ENCODE data around the gene NUP210L. TPM values are rescaled to one million over a fixed set of nuclear protein-coding genes. Genes with fewer than 3 reads are reported as not detected.
"Not testable (repeated sequence)": the region's sequence is repeated elsewhere in the genome, so short reads cannot be mapped to it uniquely, and the experiment has no call there.

Gene NUP210L
- total and polyA plus RNA-seq, 2 experiments from 2014 or later, result 0.10 TPM; not detected in 1

DNA sequence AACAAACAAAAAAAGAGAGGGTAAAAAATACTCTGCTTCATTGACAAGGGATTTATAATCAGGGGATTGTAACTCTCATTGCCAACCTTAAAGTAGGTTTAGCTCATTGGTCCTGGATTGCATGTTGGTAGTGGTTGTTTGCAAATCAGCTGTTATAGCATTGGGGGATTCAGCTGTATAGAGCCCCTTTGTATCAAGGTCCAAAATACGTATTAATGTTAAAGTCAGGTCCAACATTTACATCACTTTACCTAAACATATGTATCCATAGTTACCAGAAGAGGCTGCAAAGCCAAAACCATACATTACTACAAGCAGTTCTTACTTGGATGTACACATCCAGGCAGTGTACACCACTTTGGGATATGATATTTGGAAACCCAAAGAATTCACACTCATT, 134.9 kb downstream of the NUP210L start (continued):
- TF ChIP-seq, protein P1, sequence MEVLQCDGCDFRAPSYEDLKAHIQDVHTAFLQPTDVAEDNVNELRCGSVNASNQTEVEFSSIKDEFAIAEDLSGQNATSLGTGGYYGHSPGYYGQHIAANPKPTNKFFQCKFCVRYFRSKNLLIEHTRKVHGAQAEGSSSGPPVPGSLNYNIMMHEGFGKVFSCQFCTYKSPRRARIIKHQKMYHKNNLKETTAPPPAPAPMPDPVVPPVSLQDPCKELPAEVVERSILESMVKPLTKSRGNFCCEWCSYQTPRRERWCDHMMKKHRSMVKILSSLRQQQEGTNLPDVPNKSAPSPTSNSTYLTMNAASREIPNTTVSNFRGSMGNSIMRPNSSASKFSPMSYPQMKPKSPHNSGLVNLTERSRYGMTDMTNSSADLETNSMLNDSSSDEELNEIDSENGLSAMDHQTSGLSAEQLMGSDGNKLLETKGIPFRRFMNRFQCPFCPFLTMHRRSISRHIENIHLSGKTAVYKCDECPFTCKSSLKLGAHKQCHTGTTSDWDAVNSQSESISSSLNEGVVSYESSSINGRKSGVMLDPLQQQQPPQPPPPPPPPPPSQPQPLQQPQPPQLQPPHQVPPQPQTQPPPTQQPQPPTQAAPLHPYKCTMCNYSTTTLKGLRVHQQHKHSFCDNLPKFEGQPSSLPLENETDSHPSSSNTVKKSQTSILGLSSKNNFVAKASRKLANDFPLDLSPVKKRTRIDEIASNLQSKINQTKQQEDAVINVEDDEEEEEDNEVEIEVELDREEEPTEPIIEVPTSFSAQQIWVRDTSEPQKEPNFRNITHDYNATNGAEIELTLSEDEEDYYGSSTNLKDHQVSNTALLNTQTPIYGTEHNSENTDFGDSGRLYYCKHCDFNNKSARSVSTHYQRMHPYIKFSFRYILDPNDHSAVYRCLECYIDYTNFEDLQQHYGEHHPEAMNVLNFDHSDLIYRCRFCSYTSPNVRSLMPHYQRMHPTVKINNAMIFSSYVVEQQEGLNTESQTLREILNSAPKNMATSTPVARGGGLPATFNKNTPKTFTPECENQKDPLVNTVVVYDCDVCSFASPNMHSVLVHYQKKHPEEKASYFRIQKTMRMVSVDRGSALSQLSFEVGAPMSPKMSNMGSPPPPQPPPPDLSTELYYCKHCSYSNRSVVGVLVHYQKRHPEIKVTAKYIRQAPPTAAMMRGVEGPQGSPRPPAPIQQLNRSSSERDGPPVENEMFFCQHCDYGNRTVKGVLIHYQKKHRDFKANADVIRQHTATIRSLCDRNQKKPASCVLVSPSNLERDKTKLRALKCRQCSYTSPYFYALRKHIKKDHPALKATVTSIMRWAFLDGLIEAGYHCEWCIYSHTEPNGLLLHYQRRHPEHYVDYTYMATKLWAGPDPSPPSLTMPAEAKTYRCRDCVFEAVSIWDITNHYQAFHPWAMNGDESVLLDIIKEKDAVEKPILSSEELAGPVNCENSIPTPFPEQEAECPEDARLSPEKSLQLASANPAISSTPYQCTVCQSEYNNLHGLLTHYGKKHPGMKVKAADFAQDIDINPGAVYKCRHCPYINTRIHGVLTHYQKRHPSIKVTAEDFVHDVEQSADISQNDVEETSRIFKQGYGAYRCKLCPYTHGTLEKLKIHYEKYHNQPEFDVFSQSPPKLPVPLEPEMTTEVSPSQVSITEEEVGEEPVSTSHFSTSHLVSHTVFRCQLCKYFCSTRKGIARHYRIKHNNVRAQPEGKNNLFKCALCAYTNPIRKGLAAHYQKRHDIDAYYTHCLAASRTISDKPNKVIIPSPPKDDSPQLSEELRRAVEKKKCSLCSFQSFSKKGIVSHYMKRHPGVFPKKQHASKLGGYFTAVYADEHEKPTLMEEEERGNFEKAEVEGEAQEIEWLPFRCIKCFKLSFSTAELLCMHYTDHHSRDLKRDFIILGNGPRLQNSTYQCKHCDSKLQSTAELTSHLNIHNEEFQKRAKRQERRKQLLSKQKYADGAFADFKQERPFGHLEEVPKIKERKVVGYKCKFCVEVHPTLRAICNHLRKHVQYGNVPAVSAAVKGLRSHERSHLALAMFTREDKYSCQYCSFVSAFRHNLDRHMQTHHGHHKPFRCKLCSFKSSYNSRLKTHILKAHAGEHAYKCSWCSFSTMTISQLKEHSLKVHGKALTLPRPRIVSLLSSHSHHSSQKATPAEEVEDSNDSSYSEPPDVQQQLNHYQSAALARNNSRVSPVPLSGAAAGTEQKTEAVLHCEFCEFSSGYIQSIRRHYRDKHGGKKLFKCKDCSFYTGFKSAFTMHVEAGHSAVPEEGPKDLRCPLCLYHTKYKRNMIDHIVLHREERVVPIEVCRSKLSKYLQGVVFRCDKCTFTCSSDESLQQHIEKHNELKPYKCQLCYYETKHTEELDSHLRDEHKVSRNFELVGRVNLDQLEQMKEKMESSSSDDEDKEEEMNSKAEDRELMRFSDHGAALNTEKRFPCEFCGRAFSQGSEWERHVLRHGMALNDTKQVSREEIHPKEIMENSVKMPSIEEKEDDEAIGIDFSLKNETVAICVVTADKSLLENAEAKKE (CRISPR knock-in tag; IDR thresholded peaks at IDR 0.05), result no peak

DNA sequence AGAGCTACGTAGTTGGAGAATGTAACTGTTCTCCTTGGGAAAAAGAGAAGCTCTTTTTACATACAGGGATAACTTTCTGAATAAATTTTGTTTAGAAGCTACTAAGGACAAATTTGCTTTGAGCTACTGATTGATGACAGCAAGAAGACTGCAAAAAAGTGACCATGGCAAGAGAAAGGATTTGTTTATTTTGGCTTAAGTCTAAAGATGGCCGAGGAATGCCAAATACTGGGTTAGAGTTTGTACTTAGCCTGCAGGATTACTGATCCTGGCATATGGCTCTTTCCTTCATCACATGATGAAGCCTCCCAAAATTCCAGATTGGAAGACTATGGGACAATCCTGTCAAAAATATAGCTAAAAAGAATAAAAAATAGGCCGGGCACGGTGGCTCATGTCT, 135.6 kb downstream of the NUP210L start:
- H3K4me3 ChIP-seq, result no peak overlapping the region
- Mint-ChIP-seq H3K9me3 (no peaks in the 10 kb centered on the region; the same call in 2 of the 3 replicates), H3K27ac (no peak overlapping the region), H3K4me3 (no peak overlapping the region), H3K36me3 (ENCODE audit: low read depth) (no peaks in the 10 kb centered on the region), H3K4me1 (no peaks in the 10 kb centered on the region), H3K27me3 (ENCODE audit: insufficient read depth, low read depth, poor library complexity) (peaks cover 5% of the 10 kb centered on the region)
- no peaks in the 10 kb centered on the region for H3K27me3 ChIP-seq (ENCODE audit: insufficient read depth)
- no peaks in the 10 kb centered on the region for H3K79me2 ChIP-seq (replicated peaks; ENCODE audit: insufficient read depth)
- H3K4me1 ChIP-seq (ENCODE audit: insufficient read depth), result no peaks in the 10 kb centered on the region
- no peaks in the 10 kb centered on the region for H4K20me1 ChIP-seq (replicated peaks; ENCODE audit: insufficient read depth)
- TF ChIP-seq STAT1 (IDR thresholded peaks at IDR 0.05; ENCODE audit: unreplicated experiment), result no peak
- H3K36me3 ChIP-seq (ENCODE audit: insufficient read depth), result no peaks in the 10 kb centered on the region
- no peaks in the 10 kb centered on the region for H3F3A ChIP-seq (replicated peaks; ENCODE audit: low read depth)
- no peak for ATAC-seq
- H3K9me2 ChIP-seq (ENCODE audit: insufficient read depth), result no peaks in the 10 kb centered on the region
- DNase-seq (ENCODE audit: low spot score), result no peak
- no peak overlapping the region for H3K27ac ChIP-seq (ENCODE audit: low read depth)
- H2AFZ ChIP-seq, result no peak overlapping the region
- no peak overlapping the region for H3K4me2 ChIP-seq

DNA sequence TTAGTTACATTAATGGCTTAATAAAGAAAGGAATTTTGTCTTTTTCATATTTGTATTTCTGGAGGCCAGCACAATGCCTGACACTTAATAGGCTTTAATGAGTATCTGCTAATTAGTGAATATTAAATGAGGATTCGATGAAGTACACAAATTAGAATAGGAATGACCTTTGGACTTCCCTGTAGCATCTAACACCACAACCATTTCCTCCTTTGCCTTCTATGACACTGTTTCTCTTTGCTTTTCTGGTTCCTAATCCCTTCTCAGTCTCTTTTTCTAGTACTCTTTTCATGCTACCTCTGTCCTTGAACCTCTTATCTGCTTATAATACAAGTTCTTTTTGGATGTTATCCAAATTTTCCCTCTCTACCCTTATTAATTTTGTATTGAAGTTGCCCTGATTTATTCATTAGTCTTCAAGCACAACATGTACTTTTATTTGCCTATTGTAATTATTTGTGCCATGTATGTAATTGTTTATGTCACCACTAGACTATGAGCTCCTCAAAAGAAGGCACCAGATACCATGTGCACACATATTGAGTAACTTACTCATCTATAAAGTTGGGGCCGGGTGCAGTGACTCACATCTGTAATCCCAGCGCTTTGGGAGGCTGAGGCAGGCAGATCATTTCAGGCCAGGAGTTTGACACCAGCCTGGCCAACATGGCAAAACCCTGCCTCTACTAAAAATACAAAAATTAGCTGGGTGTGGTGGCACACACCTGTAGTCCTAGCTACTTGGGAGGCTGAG, 140.5 kb downstream of the NUP210L start:
- Mint-ChIP-seq H3K27ac (no peak overlapping the region), H3K9me3 (no peaks in the 10 kb centered on the region; the same call in 2 of the 3 replicates), H3K4me3 (no peak overlapping the region), H3K36me3 (ENCODE audit: low read depth) (no peaks in the 10 kb centered on the region), H3K27me3 (ENCODE audit: insufficient read depth, low read depth, poor library complexity) (peaks cover 5% of the 10 kb centered on the region), H3K4me1 (no peaks in the 10 kb centered on the region)
- no peak for ATAC-seq
- H3K4me2 ChIP-seq, result no peak overlapping the region
- no peak overlapping the region for H2AFZ ChIP-seq
- no peaks in the 10 kb centered on the region for H3K36me3 ChIP-seq (ENCODE audit: insufficient read depth)
- no peak overlapping the region for H3K27ac ChIP-seq (ENCODE audit: low read depth)
- H3K9me2 ChIP-seq (ENCODE audit: insufficient read depth), result no peaks in the 10 kb centered on the region
- H3K79me2 ChIP-seq (replicated peaks; ENCODE audit: insufficient read depth), result no peaks in the 10 kb centered on the region
- H3F3A ChIP-seq (replicated peaks; ENCODE audit: low read depth), result no peaks in the 10 kb centered on the region
- no peak for DNase-seq (ENCODE audit: low spot score)
- H3K27me3 ChIP-seq (ENCODE audit: insufficient read depth), result no peaks in the 10 kb centered on the region
- no peak overlapping the region for H3K4me3 ChIP-seq
- no peak for TF ChIP-seq EZH2 (IDR thresholded peaks at IDR 0.05; ENCODE audit: low read depth, unreplicated experiment)
- no peaks in the 10 kb centered on the region for H3K4me1 ChIP-seq (ENCODE audit: insufficient read depth)
- H4K20me1 ChIP-seq (replicated peaks; ENCODE audit: insufficient read depth), result no peaks in the 10 kb centered on the region

DNA sequence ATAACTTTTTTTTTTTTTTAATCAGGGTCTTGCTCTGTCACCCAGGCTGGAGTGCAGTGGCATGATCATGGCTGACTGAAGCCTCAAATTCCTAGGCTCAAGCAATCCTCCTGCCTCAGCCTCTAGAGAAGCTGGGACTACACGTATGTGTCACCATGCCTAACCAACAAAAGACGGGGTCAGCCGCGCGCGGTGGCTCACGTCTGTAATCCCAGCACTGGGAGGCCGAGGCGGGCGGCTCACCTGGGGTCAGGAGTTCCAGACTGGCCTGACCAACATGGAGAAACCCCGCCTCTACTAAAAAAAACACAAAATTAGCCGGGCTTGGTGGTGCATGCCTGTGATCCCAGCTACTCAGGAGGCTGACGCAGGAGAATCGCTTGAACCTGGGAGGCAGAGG, 142.3 kb downstream of the NUP210L start:
- ATAC-seq; H3K27ac ChIP-seq (ENCODE audit: low read depth); H3K4me2 ChIP-seq; H3K9me2 ChIP-seq (ENCODE audit: insufficient read depth); H3K4me1 Mint-ChIP-seq; H3K27me3 Mint-ChIP-seq (ENCODE audit: insufficient read depth, low read depth, poor library complexity); H4K20me1 ChIP-seq (replicated peaks; ENCODE audit: insufficient read depth); H3K79me2 ChIP-seq (replicated peaks; ENCODE audit: insufficient read depth); H3K9me3 Mint-ChIP-seq; H2AFZ ChIP-seq; H3K36me3 Mint-ChIP-seq (ENCODE audit: low read depth); H3K4me3 Mint-ChIP-seq; H3K36me3 ChIP-seq (ENCODE audit: insufficient read depth); H3K27me3 ChIP-seq (ENCODE audit: insufficient read depth); H3F3A ChIP-seq (replicated peaks; ENCODE audit: low read depth); H3K4me3 ChIP-seq; H3K4me1 ChIP-seq (ENCODE audit: insufficient read depth); H3K27ac Mint-ChIP-seq; DNase-seq (ENCODE audit: low spot score): not testable (repeated sequence)
